Panc1 (cell line): Measurements from ENCODE around the gene CDH23.

Experiments
- TCF7L2 ChIP-seq: IDR thresholded peaks from 2 replicates; pipeline ENCODE4 v1.6.1; 2011; ENCODE audit warnings: mild to moderate bottlenecking, low read depth, low read length, inconsistent platforms
- TF ChIP-seq, protein P1 (sequence below): fragments of 450-650 bp; IDR thresholded peaks from 2 replicates; pipeline ENCODE4 v1.5.1; 2017; ENCODE audit warnings: mild to moderate bottlenecking

DNA sequence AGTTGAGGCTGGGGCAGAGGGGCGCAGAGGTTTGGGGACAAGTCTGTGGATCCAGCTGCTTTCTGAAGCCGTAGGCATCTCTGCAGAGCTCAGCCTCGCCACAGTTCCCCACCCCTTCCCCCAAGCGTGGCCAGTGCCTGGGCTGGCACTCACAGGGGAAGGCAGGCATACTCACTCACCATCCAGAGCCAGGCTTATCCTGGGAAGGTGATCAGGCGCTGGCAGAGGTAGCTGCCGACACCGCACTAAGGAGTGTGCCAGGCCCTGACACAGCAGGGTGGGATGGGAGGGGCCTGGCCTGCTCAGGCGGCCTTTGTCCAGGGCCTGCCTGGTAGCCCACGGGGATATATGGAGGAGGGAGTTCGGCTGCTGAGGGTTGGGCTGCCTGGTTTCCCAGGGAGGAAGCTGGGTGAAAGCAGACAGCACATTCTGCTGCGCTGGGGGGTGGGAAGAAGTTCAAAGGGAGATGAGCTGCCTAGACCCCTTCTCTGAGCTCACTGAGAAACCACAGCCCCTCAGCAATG lies 360.7 kb downstream of the CDH23 start:
- TF ChIP-seq, protein P1, sequence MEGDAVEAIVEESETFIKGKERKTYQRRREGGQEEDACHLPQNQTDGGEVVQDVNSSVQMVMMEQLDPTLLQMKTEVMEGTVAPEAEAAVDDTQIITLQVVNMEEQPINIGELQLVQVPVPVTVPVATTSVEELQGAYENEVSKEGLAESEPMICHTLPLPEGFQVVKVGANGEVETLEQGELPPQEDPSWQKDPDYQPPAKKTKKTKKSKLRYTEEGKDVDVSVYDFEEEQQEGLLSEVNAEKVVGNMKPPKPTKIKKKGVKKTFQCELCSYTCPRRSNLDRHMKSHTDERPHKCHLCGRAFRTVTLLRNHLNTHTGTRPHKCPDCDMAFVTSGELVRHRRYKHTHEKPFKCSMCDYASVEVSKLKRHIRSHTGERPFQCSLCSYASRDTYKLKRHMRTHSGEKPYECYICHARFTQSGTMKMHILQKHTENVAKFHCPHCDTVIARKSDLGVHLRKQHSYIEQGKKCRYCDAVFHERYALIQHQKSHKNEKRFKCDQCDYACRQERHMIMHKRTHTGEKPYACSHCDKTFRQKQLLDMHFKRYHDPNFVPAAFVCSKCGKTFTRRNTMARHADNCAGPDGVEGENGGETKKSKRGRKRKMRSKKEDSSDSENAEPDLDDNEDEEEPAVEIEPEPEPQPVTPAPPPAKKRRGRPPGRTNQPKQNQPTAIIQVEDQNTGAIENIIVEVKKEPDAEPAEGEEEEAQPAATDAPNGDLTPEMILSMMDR, result no peak
- no peak for TF ChIP-seq TCF7L2
